ENCODE measurements around the gene GAN. TPM values are rescaled to one million over a fixed set of nuclear protein-coding genes. Genes with fewer than 3 reads are reported as not detected.

Gene GAN
- total RNA-seq, 1 experiment from 2014 or later: 22.5 TPM

- ChIA-PET CTCF (interaction anchor here (1.5 kb wide), 1 partner anchor 16 kb away, joined by 5 read pairs; no protein-coding TSS in a partner anchor), POLR2A (no interaction called here), RAD21 (ENCODE audit: low non-redundant PET in 1 of 2, low total read pairs in 2 of 2, uncharacterized antibody in 2 of 2, unreplicated experiment in 2 of 2) (no interaction called here)
- Histone ChIP-seq H3K9me3 (ENCODE audit: control insufficient read depth in 1 of 2, insufficient read depth in 1 of 2, low read depth in 1 of 2, low read length in 2 of 2) (no peaks in the 10 kb centered on the region), H3K9ac (ENCODE audit: low read length) (no peak overlapping the region), H3K27me3 (ENCODE audit: insufficient read depth, low read length) (no peaks in the 10 kb centered on the region), H3K36me3 (ENCODE audit: control insufficient read depth in 1 of 2, insufficient read depth in 2 of 2, low read length in 2 of 2) (peaks cover 6 to 17% of the 10 kb centered on the region in 2 experiments; a peak in 2 of 4 replicates), H3K4me1 (ENCODE audit: control insufficient read depth in 1 of 2, insufficient read depth in 2 of 2, low read length in 2 of 2) (peaks cover 0 to 6% of the 10 kb centered on the region in 2 experiments; a peak in 2 of 4 replicates), H3K4me3 (replicated peaks in 1 of 2; ENCODE audit: low read depth in 1 of 2, low read length in 2 of 2) (no peak overlapping the region), H3K9me2 (ENCODE audit: insufficient read depth) (no peaks in the 10 kb centered on the region), H2AFZ (ENCODE audit: low read depth, low read length, poor library complexity, severe bottlenecking) (no peak overlapping the region), H4K20me1 (ENCODE audit: insufficient read depth) (no peaks in the 10 kb centered on the region), H3K79me2 (ENCODE audit: insufficient read depth, low read length) (no peaks in the 10 kb centered on the region), H3K4me2 (ENCODE audit: low read length) (no peak overlapping the region), H3K27ac (ENCODE audit: low read depth, low read length) (no peak overlapping the region)
- BruUV-seq (replicated peaks): no TSS peak
- ATAC-seq (no peak), DNase-seq (ENCODE audit: low read depth, low spot score) (no peak)
- intact Hi-C loops (cut with micrococcal nuclease): no loop called here
- no peak for TF ChIP-seq SIN3A (IDR thresholded peaks at IDR 0.05; ENCODE audit: low read depth)
- no peak for TF ChIP-seq EZH2 (IDR thresholded peaks at IDR 0.05)
- no peak for TF ChIP-seq RAD21 (IDR thresholded peaks at IDR 0.05; ENCODE audit: low read depth)
- no peak for TF ChIP-seq TCF7L2 (IDR thresholded peaks at IDR 0.05; ENCODE audit: borderline replicate concordance, extremely low read depth, insufficient read depth, insufficient read length)
- no peak for TF ChIP-seq ZNF274 (IDR thresholded peaks at IDR 0.05; ENCODE audit: low read depth, low read length)
- no peak for TF ChIP-seq MAX (IDR thresholded peaks at IDR 0.05)
- no peak for TF ChIP-seq JUND (IDR thresholded peaks at IDR 0.05)
- no peak for TF ChIP-seq REST (IDR thresholded peaks at IDR 0.05; ENCODE audit: low read depth)
These were observed 66.2 kb downstream of the GAN start for GRCh38 chr16:81380932-81381331.

All from HCT116 (cell line).